ENCODE data around the gene SLC4A5. TPM values are rescaled to one million over a fixed set of nuclear protein-coding genes. Genes with fewer than 3 reads are reported as not detected.
"Not testable (repeated sequence)": the region's sequence is repeated elsewhere in the genome, so short reads cannot be mapped to it uniquely, and the experiment has no call there.

Gene SLC4A5
- total RNA-seq, 1 experiment from 2014 or later = 1.8 TPM

DNA sequence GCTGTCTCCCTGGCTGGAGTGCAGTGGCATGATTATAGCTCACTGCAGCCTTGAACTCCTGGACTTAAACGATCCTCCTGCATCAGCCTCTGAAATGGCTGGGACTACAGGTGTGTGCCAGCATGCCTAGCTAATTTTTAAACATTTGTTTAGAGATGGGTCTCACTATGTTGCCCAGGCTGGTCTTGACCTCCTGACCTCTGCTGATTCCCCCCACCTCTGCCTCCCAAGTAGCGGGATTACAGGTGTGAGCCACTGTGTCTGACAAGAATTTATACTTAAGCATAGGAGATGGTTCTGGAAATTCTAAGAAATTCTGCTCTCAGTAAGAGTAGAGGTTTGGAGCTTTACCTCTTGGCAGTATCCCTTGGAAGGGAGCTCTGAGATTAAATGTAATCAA lies 126.6 kb downstream of the SLC4A5 start:
- Mint-ChIP-seq H3K9me3 (no peaks in the 10 kb centered on the region), H3K36me3 (peaks cover 67% of the 10 kb centered on the region), H3K4me3 (no peak overlapping the region), H3K4me1 (0 out of 2 replicates have a peak, but pooled peaks cover 3% of the 10 kb centered on the region), H3K27me3 (ENCODE audit: low read depth) (no peaks in the 10 kb centered on the region), H3K27ac (no peak overlapping the region)
- POLR2A ChIA-PET = interaction anchor here (1.7 to 2.2 kb wide), 2 partner anchors 9 to 17 kb away, joined by 4 to 6 read pairs; no protein-coding TSS in a partner anchor
- DNase-seq (ENCODE audit: low spot score) (no peak), ATAC-seq (no peak)
- no peak for TF ChIP-seq ZNF232 (CRISPR knock-in tag; IDR thresholded peaks at IDR 0.05)
- TF ChIP-seq ZNF121 (CRISPR knock-in tag; IDR thresholded peaks at IDR 0.05) = 0 out of 2 replicates have a peak, but pooled peaks have one; percentile 40
- CTCF ChIA-PET = no interaction called here

DNA sequence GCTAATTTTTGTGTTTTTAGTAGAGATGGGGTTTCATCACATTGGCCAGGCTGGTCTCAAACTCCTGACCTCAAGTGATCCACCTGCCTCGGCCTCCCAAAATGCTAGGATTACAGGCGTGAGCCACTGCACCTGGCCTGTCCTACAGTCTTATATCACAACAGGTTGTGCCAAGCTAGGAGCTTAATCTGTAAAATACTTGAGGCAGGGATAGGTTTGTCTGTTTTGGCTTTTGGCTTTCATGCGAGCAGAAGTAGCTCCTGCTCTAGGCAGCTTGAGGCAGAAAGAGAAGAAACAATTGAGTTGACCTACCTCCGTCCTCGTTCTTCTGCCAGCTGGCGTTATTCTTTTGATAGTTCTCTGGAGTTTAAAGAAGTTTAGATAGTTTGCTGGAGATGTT lies 127.4 kb downstream of the SLC4A5 start:
- H3K9me3 Mint-ChIP-seq; H3K27me3 Mint-ChIP-seq (ENCODE audit: low read depth); H3K27ac Mint-ChIP-seq; CTCF ChIA-PET; DNase-seq (ENCODE audit: low spot score); H3K4me3 Mint-ChIP-seq; H3K4me1 Mint-ChIP-seq; ATAC-seq: not testable (repeated sequence)
- peaks cover 70% of the 10 kb centered on the region for H3K36me3 Mint-ChIP-seq
- POLR2A ChIA-PET = interaction anchor here (0.5 kb wide), 1 partner anchor 253 kb away, joined by 3 read pairs; no protein-coding TSS in a partner anchor

- POLR2A ChIA-PET = interaction anchor here (0.7 kb wide), 2 partner anchors 18 to 59 kb away, joined by 3 to 5 read pairs; no protein-coding TSS in a partner anchor
- CTCF ChIA-PET = no interaction called here
- ATAC-seq = no peak
- no peaks in the 10 kb centered on the region for H3K27me3 Mint-ChIP-seq (ENCODE audit: low read depth)
- no peaks in the 10 kb centered on the region for H3K9me3 Mint-ChIP-seq
- H3K36me3 Mint-ChIP-seq = peaks cover 83% of the 10 kb centered on the region
- no peaks in the 10 kb centered on the region for H3K4me1 Mint-ChIP-seq
- H3K4me3 Mint-ChIP-seq = no peak overlapping the region
- no peak for DNase-seq (ENCODE audit: low spot score)
- no peak overlapping the region for H3K27ac Mint-ChIP-seq
- TF ChIP-seq, protein P1, sequence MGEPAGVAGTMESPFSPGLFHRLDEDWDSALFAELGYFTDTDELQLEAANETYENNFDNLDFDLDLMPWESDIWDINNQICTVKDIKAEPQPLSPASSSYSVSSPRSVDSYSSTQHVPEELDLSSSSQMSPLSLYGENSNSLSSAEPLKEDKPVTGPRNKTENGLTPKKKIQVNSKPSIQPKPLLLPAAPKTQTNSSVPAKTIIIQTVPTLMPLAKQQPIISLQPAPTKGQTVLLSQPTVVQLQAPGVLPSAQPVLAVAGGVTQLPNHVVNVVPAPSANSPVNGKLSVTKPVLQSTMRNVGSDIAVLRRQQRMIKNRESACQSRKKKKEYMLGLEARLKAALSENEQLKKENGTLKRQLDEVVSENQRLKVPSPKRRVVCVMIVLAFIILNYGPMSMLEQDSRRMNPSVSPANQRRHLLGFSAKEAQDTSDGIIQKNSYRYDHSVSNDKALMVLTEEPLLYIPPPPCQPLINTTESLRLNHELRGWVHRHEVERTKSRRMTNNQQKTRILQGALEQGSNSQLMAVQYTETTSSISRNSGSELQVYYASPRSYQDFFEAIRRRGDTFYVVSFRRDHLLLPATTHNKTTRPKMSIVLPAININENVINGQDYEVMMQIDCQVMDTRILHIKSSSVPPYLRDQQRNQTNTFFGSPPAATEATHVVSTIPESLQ (CRISPR knock-in tag; IDR thresholded peaks at IDR 0.05) = no peak
These were observed 130.4 kb downstream of the SLC4A5 start for GRCh38 chr2:74212702-74213410.

DNA sequence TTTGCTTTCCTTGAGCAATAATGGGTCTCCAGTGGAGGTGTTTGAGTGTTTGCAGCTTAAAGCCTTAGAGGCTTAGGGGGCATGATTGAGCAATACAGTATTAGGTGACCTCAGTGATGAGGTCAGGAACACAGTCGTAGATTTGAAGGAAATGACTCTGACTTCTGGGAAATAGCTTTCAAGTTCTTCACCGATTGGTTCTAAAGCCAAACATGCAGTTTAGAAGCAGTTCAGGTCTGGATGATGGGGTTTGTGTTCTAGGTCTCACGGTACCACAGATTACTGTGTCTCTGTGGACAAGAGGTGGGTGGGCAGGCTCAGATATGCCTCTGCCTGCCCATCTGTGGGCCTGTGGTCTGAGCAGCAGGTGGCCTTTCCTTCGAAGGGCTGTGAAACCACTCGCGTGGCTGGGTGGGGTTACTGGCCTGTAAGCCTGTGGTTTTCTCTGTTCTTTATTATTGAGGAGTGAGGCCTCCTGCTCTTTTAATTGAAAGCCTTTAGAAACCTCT lies 137.0 kb downstream of the SLC4A5 start:
- no peaks in the 10 kb centered on the region for H3K9me3 Mint-ChIP-seq
- H3K27me3 Mint-ChIP-seq (ENCODE audit: low read depth) = no peaks in the 10 kb centered on the region; the same call in 1 of the 2 replicates
- peaks cover 42% of the 10 kb centered on the region for H3K4me1 Mint-ChIP-seq
- ATAC-seq (no peak; the same call in 1 of the 2 replicates), DNase-seq (ENCODE audit: low spot score) (no peak)
- POLR2A ChIA-PET = interaction anchor here (1.2 to 2.1 kb wide), 2 partner anchors 12 to 15 kb away, joined by 3 to 6 read pairs; no protein-coding TSS in a partner anchor
- peaks cover 65% of the 10 kb centered on the region for H3K36me3 Mint-ChIP-seq
- CTCF ChIA-PET = interaction anchor here (1.3 kb wide), 1 partner anchor 298 kb away, joined by 3 read pairs; no protein-coding TSS in a partner anchor
- no peak overlapping the region for H3K4me3 Mint-ChIP-seq
- H3K27ac Mint-ChIP-seq = peak overlapping the region; percentile 88
- TF ChIP-seq MYBL2 (CRISPR knock-in tag; IDR thresholded peaks at IDR 0.05) = no peak
- TF ChIP-seq ZNF232 (CRISPR knock-in tag; IDR thresholded peaks at IDR 0.05) = no peak
- TF ChIP-seq, protein P1 (CRISPR knock-in tag; IDR thresholded peaks at IDR 0.05) = no peak
- TF ChIP-seq ZNF396 (CRISPR knock-in tag; IDR thresholded peaks at IDR 0.05; ENCODE audit: borderline replicate concordance) = no peak
- 0 out of 2 replicates have a peak, but pooled peaks have one; percentile 42 for TF ChIP-seq EMX1 (CRISPR knock-in tag; IDR thresholded peaks at IDR 0.05)
- TF ChIP-seq ARID4B (CRISPR knock-in tag; IDR thresholded peaks at IDR 0.05; ENCODE audit: borderline replicate concordance) = no peak
- 0 out of 2 replicates have a peak, but pooled peaks have one; percentile 41 for TF ChIP-seq PRRX2 (CRISPR knock-in tag; IDR thresholded peaks at IDR 0.05)
- TF ChIP-seq, protein P2, sequence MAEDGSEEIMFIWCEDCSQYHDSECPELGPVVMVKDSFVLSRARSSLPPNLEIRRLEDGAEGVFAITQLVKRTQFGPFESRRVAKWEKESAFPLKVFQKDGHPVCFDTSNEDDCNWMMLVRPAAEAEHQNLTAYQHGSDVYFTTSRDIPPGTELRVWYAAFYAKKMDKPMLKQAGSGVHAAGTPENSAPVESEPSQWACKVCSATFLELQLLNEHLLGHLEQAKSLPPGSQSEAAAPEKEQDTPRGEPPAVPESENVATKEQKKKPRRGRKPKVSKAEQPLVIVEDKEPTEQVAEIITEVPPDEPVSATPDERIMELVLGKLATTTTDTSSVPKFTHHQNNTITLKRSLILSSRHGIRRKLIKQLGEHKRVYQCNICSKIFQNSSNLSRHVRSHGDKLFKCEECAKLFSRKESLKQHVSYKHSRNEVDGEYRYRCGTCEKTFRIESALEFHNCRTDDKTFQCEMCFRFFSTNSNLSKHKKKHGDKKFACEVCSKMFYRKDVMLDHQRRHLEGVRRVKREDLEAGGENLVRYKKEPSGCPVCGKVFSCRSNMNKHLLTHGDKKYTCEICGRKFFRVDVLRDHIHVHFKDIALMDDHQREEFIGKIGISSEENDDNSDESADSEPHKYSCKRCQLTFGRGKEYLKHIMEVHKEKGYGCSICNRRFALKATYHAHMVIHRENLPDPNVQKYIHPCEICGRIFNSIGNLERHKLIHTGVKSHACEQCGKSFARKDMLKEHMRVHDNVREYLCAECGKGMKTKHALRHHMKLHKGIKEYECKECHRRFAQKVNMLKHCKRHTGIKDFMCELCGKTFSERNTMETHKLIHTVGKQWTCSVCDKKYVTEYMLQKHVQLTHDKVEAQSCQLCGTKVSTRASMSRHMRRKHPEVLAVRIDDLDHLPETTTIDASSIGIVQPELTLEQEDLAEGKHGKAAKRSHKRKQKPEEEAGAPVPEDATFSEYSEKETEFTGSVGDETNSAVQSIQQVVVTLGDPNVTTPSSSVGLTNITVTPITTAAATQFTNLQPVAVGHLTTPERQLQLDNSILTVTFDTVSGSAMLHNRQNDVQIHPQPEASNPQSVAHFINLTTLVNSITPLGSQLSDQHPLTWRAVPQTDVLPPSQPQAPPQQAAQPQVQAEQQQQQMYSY (CRISPR knock-in tag; IDR thresholded peaks at IDR 0.05) = no peak
- TF ChIP-seq ZBTB21 (CRISPR knock-in tag; IDR thresholded peaks at IDR 0.05; ENCODE audit: borderline replicate concordance) = no peak
- TF ChIP-seq ATF1 (CRISPR knock-in tag; IDR thresholded peaks at IDR 0.05) = no peak
- no peak for TF ChIP-seq ETV6 (CRISPR knock-in tag; IDR thresholded peaks at IDR 0.05)
- TF ChIP-seq, protein P3, sequence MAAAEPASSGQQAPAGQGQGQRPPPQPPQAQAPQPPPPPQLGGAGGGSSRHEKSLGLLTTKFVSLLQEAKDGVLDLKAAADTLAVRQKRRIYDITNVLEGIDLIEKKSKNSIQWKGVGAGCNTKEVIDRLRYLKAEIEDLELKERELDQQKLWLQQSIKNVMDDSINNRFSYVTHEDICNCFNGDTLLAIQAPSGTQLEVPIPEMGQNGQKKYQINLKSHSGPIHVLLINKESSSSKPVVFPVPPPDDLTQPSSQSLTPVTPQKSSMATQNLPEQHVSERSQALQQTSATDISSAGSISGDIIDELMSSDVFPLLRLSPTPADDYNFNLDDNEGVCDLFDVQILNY (CRISPR knock-in tag; IDR thresholded peaks at IDR 0.05) = no peak
